ENCODE measurements around the gene IGFBP7.

The IGFBP7 gene

DNA sequence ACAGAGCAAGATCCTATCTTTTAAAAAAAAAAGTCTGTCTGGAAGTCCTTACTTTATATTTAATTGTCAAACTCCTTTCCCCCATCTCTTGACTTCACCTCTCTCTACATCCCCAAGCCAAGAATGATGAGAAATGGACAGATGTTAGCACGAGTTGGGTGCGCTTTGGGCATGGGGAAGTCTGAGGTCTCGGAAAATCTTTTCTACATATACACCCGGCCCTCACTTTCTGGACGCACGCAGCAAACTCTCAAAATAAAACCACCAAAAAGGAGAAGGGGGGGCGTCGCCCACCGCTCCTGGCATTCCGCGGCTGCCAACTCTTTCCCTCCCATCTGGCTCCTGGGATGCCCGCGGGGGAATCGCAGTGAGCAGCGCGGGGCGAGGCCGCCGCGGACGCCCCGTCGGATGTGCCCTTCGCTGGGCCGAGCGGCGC lies 756 bp downstream of the IGFBP7 start:
- H3K4me3 ChIP-seq (ENCODE audit: low read depth, low read length): peak overlapping the region; percentile 73
- peaks cover 19% of the 10 kb centered on the region for H3K4me1 ChIP-seq (ENCODE audit: control insufficient read depth, insufficient read depth, low read length)
- H3K27ac ChIP-seq (ENCODE audit: low read depth, low read length): no peak overlapping the region
- H3K27me3 ChIP-seq (ENCODE audit: control insufficient read depth, insufficient read depth, low read length): peaks cover 58% of the 10 kb centered on the region
- H3K9me3 ChIP-seq (ENCODE audit: control insufficient read depth, insufficient read depth, low read depth, low read length): no peaks in the 10 kb centered on the region
- no peaks in the 10 kb centered on the region for H3K36me3 ChIP-seq (ENCODE audit: control insufficient read depth, insufficient read depth, low read length)
- H3K9ac ChIP-seq (ENCODE audit: low read length): peak overlapping the region; percentile 62

DNA sequence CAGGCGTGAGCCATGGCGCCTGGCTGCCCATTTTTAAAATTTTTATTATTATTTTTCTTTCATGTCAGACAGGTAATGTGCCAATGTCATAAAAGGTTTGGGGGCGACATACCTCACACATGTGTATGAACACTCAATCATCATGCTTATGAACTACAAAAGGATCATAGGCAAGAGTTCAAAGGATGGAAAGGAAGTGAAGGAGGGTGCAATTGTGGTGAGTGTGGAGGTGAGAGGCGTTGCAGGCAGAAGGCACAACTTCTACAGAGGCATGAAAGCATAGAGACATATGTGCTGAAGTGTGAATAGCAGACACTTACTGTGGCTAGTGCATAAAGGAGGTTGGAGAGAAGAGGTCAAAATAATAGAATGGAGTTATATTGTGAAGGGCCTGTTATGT lies 4.0 kb downstream of the IGFBP7 start:
- no peaks in the 10 kb centered on the region for H3K9me3 ChIP-seq (ENCODE audit: control insufficient read depth, insufficient read depth, low read depth, low read length)
- H3K4me3 ChIP-seq (ENCODE audit: low read depth, low read length): no peak overlapping the region
- no peak overlapping the region for H3K9ac ChIP-seq (ENCODE audit: low read length)
- H3K4me1 ChIP-seq (ENCODE audit: control insufficient read depth, insufficient read depth, low read length): peaks cover 27% of the 10 kb centered on the region
- H3K36me3 ChIP-seq (ENCODE audit: control insufficient read depth, insufficient read depth, low read length): no peaks in the 10 kb centered on the region
- H3K27ac ChIP-seq (ENCODE audit: low read depth, low read length): no peak overlapping the region
- H3K27me3 ChIP-seq (ENCODE audit: control insufficient read depth, insufficient read depth, low read length): peaks cover 41% of the 10 kb centered on the region

DNA sequence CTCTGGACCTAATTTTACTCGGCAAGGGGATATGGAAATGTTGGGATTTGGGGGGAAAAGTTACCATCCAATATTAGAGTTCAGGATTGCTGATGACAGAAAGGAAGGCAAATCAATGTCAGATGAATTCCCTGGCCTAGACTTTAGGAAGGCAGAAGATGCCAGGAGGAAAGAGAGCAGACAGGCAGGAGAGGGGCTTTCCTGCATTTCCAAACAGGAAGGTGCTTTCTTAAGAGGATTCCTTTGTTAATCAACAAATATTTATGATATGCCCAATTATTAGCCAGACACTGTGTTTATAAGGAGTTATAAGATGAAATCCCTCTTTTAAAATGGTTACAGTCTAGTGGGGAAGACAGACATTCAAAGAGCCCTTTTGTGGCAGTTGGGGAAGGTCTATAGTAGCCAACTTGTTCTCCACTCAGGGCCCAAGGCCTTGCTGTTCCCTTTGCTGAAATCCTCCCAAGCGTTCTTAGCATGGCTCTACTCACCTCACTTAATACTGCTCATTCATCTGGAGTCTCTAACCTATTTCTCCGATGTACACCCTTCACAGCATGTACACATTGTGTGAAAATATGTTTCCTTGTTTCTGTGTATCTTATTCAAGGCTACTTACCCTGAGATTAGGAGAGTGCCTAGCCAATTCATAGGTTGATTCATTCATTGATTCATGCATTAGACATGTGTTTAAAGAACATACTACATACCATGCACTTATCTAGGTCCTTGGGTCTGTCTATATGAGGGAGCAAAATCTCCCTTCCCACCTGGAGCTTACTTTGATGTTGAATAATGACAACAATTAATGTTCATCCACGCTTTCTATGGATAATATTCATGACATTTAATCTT lies 5.3 kb downstream of the IGFBP7 start:
- Histone ChIP-seq H3K27me3 (ENCODE audit: control insufficient read depth, insufficient read depth, low read length) (peaks cover 29% of the 10 kb centered on the region), H3K27ac (ENCODE audit: low read depth, low read length) (no peak overlapping the region), H3K4me1 (ENCODE audit: control insufficient read depth, insufficient read depth, low read length) (peaks cover 27% of the 10 kb centered on the region), H3K36me3 (ENCODE audit: control insufficient read depth, insufficient read depth, low read length) (no peaks in the 10 kb centered on the region), H3K9me3 (ENCODE audit: control insufficient read depth, insufficient read depth, low read depth, low read length) (no peaks in the 10 kb centered on the region), H3K4me3 (ENCODE audit: low read depth, low read length) (no peak overlapping the region), H3K9ac (ENCODE audit: low read length) (no peak overlapping the region)

DNA sequence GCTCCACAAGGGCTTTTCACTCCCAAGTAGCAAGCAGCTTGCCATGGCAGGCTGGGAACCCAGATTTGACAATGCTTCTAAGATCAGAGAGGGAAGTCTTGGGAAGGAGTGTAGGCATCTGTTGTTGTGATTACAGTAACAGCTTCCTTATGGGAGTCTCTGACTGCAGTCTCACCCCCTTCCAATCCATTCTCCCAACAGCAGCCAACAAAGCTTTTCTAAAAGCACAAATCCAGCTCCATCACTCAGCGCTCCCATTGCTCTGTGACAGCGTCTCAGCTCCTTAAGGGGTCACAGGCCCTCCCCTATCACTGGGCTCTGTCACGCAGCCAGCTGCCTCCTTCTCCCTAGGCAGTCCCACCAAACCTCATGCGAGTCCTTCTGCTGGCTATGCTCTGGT lies 7.1 kb downstream of the IGFBP7 start:
- peaks cover 32% of the 10 kb centered on the region for H3K4me1 ChIP-seq (ENCODE audit: control insufficient read depth, insufficient read depth, low read length)
- no peak overlapping the region for H3K4me3 ChIP-seq (ENCODE audit: low read depth, low read length)
- H3K27ac ChIP-seq (ENCODE audit: low read depth, low read length): no peak overlapping the region

DNA sequence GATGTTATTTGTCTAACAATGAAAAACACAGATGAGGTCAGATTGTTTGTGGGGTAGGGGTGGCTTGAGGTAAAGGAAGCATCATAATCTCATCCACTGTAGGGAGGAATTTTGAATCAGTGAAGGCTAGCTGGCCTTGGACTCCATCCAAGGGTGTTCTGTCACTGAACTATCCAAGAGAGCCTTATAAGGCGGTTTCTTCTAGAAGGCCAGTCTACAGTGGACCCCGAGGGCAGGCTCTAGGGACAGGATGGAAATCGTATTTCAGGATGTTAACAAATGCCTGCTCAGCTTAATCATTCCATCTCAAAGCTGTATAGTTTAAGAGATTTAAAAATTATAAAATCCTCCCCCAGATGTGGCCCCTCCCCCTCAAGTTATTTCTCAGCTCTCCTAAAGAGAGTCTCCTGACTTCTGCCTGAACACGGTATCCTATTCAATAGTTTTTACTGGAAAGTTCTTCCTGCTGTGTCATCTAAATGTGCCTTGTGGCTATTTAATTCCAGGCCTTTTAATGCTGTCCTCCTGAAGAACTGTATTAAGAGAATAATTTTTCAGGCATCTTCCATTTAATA lies 8.0 kb downstream of the IGFBP7 start:
- no peak overlapping the region for H3K9ac ChIP-seq (ENCODE audit: low read length)
- peaks cover 32% of the 10 kb centered on the region for H3K4me1 ChIP-seq (ENCODE audit: control insufficient read depth, insufficient read depth, low read length)
- no peak overlapping the region for H3K4me3 ChIP-seq (ENCODE audit: low read depth, low read length)
- H3K36me3 ChIP-seq (ENCODE audit: control insufficient read depth, insufficient read depth, low read length): no peaks in the 10 kb centered on the region
- H3K27ac ChIP-seq (ENCODE audit: low read depth, low read length): no peak overlapping the region
- peaks cover 2% of the 10 kb centered on the region; the same call in 1 of the 2 replicates for H3K27me3 ChIP-seq (ENCODE audit: control insufficient read depth, insufficient read depth, low read length)
- H3K9me3 ChIP-seq (ENCODE audit: control insufficient read depth, insufficient read depth, low read depth, low read length): no peaks in the 10 kb centered on the region

More for the DNA sequence above, 7.1 kb downstream of the IGFBP7 start:
- no peaks in the 10 kb centered on the region for H3K9me3 ChIP-seq (ENCODE audit: control insufficient read depth, insufficient read depth, low read depth, low read length)
- no peaks in the 10 kb centered on the region for H3K36me3 ChIP-seq (ENCODE audit: control insufficient read depth, insufficient read depth, low read length)
- H3K9ac ChIP-seq (ENCODE audit: low read length): no peak overlapping the region
- peaks cover 11% of the 10 kb centered on the region for H3K27me3 ChIP-seq (ENCODE audit: control insufficient read depth, insufficient read depth, low read length)

DNA sequence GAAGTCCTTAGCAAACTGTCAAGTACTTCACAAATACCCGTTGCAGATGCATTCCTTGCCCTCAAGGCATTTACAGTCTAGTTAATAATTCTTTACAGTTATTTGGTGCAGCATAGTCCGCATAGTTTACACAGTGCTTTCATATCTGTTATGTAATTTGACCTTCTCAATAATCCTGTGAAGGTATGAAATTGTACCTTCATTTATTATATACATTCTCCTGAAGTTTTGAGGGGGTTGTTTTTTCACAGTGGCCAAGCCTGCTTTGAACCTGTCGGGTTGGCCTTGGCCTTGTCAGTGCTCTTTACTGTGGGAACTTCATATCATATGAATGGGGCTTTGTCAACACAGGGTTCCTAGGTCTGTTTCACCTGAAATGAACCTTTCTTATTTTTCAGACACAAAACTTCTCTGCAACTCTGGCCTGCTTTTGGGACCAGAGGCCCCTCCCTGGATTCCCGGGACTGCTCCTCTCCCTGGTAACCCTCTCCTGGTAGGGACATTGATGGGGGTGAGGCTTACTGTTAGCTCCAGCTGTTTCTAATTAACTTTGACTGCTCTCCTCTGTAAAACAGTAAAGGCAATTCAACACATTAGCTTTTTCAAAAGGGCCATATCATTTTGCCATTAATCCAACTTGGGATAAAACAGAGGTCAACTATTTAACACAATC lies 9.1 kb downstream of the IGFBP7 start:
- H3K4me1 ChIP-seq (ENCODE audit: control insufficient read depth, insufficient read depth, low read length): peaks cover 32% of the 10 kb centered on the region
- no peak overlapping the region for H3K27ac ChIP-seq (ENCODE audit: low read depth, low read length)
- no peak overlapping the region for H3K9ac ChIP-seq (ENCODE audit: low read length)

DNA sequence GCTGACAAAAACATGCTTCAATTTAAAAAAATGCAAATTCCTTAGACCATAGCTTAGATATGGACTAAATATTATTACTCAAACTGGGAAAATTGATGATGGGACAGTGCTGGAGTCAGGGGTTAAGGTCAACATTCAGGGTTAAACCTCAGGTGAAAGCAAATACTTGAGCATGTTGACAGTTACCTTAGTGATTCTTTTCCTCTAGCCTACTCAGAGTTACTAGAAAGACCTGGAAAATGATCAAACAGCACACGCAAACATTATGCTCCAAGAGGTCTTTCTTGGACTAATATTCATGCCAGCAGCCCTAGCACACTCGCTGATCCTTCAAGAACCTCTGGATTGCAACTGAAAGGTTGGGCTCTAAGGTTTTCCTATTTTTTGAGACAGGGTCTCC lies 10.8 kb downstream of the IGFBP7 start:
- no peak overlapping the region for H3K27ac ChIP-seq (ENCODE audit: low read depth, low read length)

More for the DNA sequence above, 9.1 kb downstream of the IGFBP7 start:
- no peak overlapping the region for H3K4me3 ChIP-seq (ENCODE audit: low read depth, low read length)
- no peaks in the 10 kb centered on the region for H3K9me3 ChIP-seq (ENCODE audit: control insufficient read depth, insufficient read depth, low read depth, low read length)
- no peaks in the 10 kb centered on the region for H3K36me3 ChIP-seq (ENCODE audit: control insufficient read depth, insufficient read depth, low read length)
- H3K27me3 ChIP-seq (ENCODE audit: control insufficient read depth, insufficient read depth, low read length): no peaks in the 10 kb centered on the region

DNA sequence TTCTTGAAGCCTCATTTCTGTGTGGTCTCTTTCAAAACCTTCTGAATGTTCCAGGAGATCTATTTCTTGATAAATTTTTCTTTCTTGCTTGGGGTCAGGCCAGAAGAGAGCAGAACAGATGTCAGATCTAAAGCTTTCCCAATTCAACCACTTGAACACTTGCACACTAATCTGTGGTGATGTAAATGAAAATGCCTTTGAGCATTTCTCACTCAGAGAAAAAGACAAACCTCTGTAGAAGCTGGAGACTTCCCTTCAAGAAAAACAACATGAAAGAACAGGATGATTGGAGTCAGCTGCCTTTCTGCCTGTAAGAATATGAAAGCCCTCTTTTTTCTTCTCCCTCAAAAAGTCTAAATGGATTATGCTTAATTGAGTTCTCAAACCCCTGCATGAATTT lies 11.2 kb downstream of the IGFBP7 start:
- no peak overlapping the region for H3K4me3 ChIP-seq (ENCODE audit: low read depth, low read length)
- peaks cover 36% of the 10 kb centered on the region for H3K4me1 ChIP-seq (ENCODE audit: control insufficient read depth, insufficient read depth, low read length)
- no peaks in the 10 kb centered on the region for H3K27me3 ChIP-seq (ENCODE audit: control insufficient read depth, insufficient read depth, low read length)
- no peaks in the 10 kb centered on the region for H3K9me3 ChIP-seq (ENCODE audit: control insufficient read depth, insufficient read depth, low read depth, low read length)
- no peak overlapping the region for H3K9ac ChIP-seq (ENCODE audit: low read length)
- H3K27ac ChIP-seq (ENCODE audit: low read depth, low read length): no peak overlapping the region
- H3K36me3 ChIP-seq (ENCODE audit: control insufficient read depth, insufficient read depth, low read length): no peaks in the 10 kb centered on the region

More for the DNA sequence above, 10.8 kb downstream of the IGFBP7 start:
- H3K27me3 ChIP-seq (ENCODE audit: control insufficient read depth, insufficient read depth, low read length): no peaks in the 10 kb centered on the region
- H3K4me1 ChIP-seq (ENCODE audit: control insufficient read depth, insufficient read depth, low read length): peaks cover 36% of the 10 kb centered on the region
- no peak overlapping the region for H3K4me3 ChIP-seq (ENCODE audit: low read depth, low read length)
- no peaks in the 10 kb centered on the region for H3K9me3 ChIP-seq (ENCODE audit: control insufficient read depth, insufficient read depth, low read depth, low read length)
- H3K9ac ChIP-seq (ENCODE audit: low read length): no peak overlapping the region
- no peaks in the 10 kb centered on the region for H3K36me3 ChIP-seq (ENCODE audit: control insufficient read depth, insufficient read depth, low read length)

DNA sequence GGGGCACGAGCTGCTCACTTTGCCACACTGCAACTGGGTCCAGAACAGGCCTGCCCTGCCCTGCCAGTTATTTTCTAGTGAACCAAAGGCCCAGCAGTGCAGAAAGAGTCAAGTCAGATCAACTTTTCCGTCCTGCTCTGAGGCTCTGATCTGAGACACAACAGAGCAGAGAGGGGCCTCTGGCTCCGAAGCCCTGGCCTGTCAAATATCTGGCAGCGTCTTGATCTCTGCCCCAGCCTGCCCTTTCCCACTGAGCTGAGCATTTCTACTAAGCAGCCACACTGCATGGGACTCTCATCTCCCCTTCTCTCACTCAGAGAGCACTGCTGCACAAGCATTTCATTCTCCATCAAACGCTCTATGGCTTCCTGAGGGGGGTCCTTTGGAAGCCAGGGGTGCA lies 11.8 kb downstream of the IGFBP7 start:
- Histone ChIP-seq H3K27ac (ENCODE audit: low read depth, low read length) (no peak overlapping the region), H3K9ac (ENCODE audit: low read length) (no peak overlapping the region), H3K4me1 (ENCODE audit: control insufficient read depth, insufficient read depth, low read length) (peaks cover 36% of the 10 kb centered on the region)

DNA sequence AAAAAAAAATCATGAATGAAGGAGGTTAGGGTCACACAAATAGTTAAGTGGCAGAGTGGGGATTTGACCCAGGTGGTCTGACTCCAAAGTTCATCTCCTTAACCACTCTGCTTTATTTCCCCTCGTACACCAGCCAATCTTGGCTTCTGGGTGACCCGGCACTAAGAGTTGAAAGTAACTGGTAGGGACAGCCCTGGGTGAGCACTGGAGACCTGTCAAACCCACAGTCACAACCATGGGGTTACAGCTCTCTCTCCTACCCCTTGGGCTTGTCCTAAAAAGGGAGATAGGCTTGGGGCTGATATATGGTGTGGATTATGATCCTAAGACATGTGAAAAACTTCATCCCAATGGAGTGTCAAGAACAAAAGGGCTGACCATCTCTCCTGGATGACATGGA lies 12.5 kb downstream of the IGFBP7 start:
- Histone ChIP-seq H3K36me3 (ENCODE audit: control insufficient read depth, insufficient read depth, low read length) (no peaks in the 10 kb centered on the region), H3K27ac (ENCODE audit: low read depth, low read length) (no peak overlapping the region), H3K27me3 (ENCODE audit: control insufficient read depth, insufficient read depth, low read length) (no peaks in the 10 kb centered on the region), H3K4me3 (ENCODE audit: low read depth, low read length) (no peak overlapping the region), H3K9ac (ENCODE audit: low read length) (no peak overlapping the region), H3K4me1 (ENCODE audit: control insufficient read depth, insufficient read depth, low read length) (peaks cover 30% of the 10 kb centered on the region), H3K9me3 (ENCODE audit: control insufficient read depth, insufficient read depth, low read depth, low read length) (no peaks in the 10 kb centered on the region)

More for the DNA sequence above, 11.8 kb downstream of the IGFBP7 start:
- no peak overlapping the region for H3K4me3 ChIP-seq (ENCODE audit: low read depth, low read length)
- H3K36me3 ChIP-seq (ENCODE audit: control insufficient read depth, insufficient read depth, low read length): no peaks in the 10 kb centered on the region
- no peaks in the 10 kb centered on the region for H3K9me3 ChIP-seq (ENCODE audit: control insufficient read depth, insufficient read depth, low read depth, low read length)
- no peaks in the 10 kb centered on the region for H3K27me3 ChIP-seq (ENCODE audit: control insufficient read depth, insufficient read depth, low read length)

DNA sequence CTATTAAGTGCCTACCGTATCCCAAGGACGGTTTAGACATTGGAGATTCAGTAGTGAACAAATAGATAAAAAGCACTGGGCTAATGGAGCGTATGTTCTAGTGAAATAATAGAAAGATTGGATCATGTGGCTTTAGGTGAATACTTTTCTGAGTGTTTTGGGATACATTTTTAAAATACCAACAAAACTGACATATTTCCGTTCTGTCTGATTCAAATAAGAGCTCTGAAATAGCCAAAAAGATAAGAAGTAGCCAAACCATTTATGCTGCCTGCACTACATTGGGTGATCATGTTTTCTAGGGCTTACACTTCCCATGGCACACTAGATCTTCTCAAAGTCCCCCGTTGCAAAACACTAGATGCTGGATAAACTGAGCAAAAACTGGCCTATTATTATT lies 14.2 kb downstream of the IGFBP7 start:
- no peaks in the 10 kb centered on the region for H3K27me3 ChIP-seq (ENCODE audit: control insufficient read depth, insufficient read depth, low read length)
- H3K4me1 ChIP-seq (ENCODE audit: control insufficient read depth, insufficient read depth, low read length): peaks cover 27% of the 10 kb centered on the region
- H3K4me3 ChIP-seq (ENCODE audit: low read depth, low read length): no peak overlapping the region
- H3K27ac ChIP-seq (ENCODE audit: low read depth, low read length): no peak overlapping the region
- H3K9ac ChIP-seq (ENCODE audit: low read length): no peak overlapping the region
- no peaks in the 10 kb centered on the region for H3K9me3 ChIP-seq (ENCODE audit: control insufficient read depth, insufficient read depth, low read depth, low read length)
- H3K36me3 ChIP-seq (ENCODE audit: control insufficient read depth, insufficient read depth, low read length): no peaks in the 10 kb centered on the region

Data from HUES6 (cell line).